ENCODE data around the gene FER. TPM values are rescaled to one million over a fixed set of nuclear protein-coding genes. Genes with fewer than 3 reads are reported as not detected.

The FER gene
- total and polyA plus RNA-seq, 2 of the 8 experiments (the other 6 are each of a cell fraction or from before 2014, with no cell fraction given): 1.3 to 15.8 TPM

DNA sequence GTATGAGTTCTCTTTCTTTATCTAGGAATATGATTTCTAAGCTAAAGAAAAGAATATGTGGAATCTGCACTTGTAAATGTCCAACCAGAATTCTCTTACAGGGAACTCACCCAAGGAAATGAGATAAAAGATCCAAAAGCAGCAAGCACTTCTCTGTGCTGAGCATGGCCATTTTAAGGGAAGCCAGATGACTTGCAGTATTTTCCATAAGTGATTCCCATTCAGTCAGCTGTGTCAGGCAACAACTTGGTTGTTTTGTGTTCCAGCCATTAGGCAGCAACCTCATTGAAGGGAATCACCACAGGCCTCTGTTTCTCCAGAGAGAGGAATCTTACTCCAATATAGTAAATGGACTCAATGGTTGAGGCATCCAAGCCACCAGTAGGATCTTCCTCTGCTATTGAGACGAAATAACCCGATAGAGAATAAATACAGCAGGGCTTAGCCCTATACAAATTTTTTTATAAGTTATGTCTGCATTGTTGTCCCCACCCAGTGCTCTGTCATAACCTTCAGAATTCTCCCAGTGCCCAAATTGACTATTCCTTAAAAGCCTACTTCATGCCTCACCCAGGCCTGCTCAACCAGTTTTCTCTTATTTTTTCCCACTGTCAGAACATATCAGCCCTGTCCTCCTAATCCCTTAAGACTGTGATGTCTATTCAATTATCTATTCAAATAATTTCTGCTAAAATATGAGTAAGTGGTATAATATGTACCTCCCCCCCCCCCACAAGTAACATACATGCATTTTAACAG is 425.5 kb downstream of the FER start (continued):
- TF ChIP-seq NANOG (IDR thresholded peaks at IDR 0.05; ENCODE audit: insufficient read depth, low read depth, low read length, poor library complexity, severe bottlenecking): no peak
- no peak for TF ChIP-seq PHF8 (conservative IDR thresholded peaks at IDR 0.05; ENCODE audit: low read depth, low read length)
- TF ChIP-seq GABPA (IDR thresholded peaks at IDR 0.05; ENCODE audit: borderline replicate concordance, insufficient read depth, low read length): no peak
